Upper lobe of right lung (tissue), 1 donor: Measurements from ENCODE around the gene EVI2A. TPM values are rescaled to one million over a fixed set of nuclear protein-coding genes. Genes with fewer than 3 reads are reported as not detected.

ENCODE experiments used
- ATAC-seq: fragments of 200-7000 bp; cut with Tn5 transposase; one replicate; pipeline ENCODE4 v1.9.1; 2020; ENCODE audit warnings: mild to moderate bottlenecking, moderate library complexity
- DNase-seq: peaks from one replicate; pipeline ENCODE4 v3.0.0-alpha.2; 2020
- H3K27ac ChIP-seq: fragments of 200-600 bp; one replicate; pipeline ENCODE4 v1.8.0; 2022
- H3K27me3 ChIP-seq: fragments of 200-600 bp; one replicate; pipeline ENCODE4 v1.8.0; 2022; ENCODE audit warnings: mild to moderate bottlenecking
- H3K36me3 ChIP-seq: fragments of 200-600 bp; one replicate; pipeline ENCODE4 v1.8.0; 2022
- H3K4me1 ChIP-seq: fragments of 200-600 bp; one replicate; pipeline ENCODE4 v1.8.0; 2022
- H3K4me3 ChIP-seq: fragments of 200-600 bp; one replicate; pipeline ENCODE4 v1.8.0; 2022; ENCODE audit warnings: mild to moderate bottlenecking
- H3K9me3 ChIP-seq: fragments of 200-600 bp; one replicate; pipeline ENCODE4 v1.8.0; 2022
- intact Hi-C: fragments of 100-400 bp; cut with DNase I; formaldehyde crosslinking; loops from one replicate; pipeline ENCODE4 v1.11.0; 2022
- total RNA-seq: library from RNA; stranded (reverse); fragmentation: NEBNext Ultra II Directional; extraction: Animal tissue kit (Norgen Biotek cat#: 25700); gene quantifications from one replicate; pipeline ENCODE4 v1.2.1, GENCODE V29; 2021
- TF ChIP-seq, protein P1 (sequence below): fragments of 200-600 bp; IDR thresholded peaks from one replicate; pipeline ENCODE4 v1.8.0; 2022; ENCODE audit warnings: antibody characterized with exemption
- donor health status: DM: no; HTN: yes; CAD: no; lungs with severe emphysema.

The EVI2A gene
- total RNA-seq, 1 donor from 2014 or later = 38.2 TPM

GRCh38 chr17:31299624-31300023 is 21.8 kb downstream of the EVI2A start:
- DNase-seq (no peak), ATAC-seq (no peak)
- no peak overlapping the region for H3K4me3 ChIP-seq
- no peaks in the 10 kb centered on the region for H3K4me1 ChIP-seq
- TF ChIP-seq, protein P1, sequence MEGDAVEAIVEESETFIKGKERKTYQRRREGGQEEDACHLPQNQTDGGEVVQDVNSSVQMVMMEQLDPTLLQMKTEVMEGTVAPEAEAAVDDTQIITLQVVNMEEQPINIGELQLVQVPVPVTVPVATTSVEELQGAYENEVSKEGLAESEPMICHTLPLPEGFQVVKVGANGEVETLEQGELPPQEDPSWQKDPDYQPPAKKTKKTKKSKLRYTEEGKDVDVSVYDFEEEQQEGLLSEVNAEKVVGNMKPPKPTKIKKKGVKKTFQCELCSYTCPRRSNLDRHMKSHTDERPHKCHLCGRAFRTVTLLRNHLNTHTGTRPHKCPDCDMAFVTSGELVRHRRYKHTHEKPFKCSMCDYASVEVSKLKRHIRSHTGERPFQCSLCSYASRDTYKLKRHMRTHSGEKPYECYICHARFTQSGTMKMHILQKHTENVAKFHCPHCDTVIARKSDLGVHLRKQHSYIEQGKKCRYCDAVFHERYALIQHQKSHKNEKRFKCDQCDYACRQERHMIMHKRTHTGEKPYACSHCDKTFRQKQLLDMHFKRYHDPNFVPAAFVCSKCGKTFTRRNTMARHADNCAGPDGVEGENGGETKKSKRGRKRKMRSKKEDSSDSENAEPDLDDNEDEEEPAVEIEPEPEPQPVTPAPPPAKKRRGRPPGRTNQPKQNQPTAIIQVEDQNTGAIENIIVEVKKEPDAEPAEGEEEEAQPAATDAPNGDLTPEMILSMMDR = no peak
- no peak overlapping the region for H3K27ac ChIP-seq
- no peaks in the 10 kb centered on the region for H3K9me3 ChIP-seq
- no peaks in the 10 kb centered on the region for H3K36me3 ChIP-seq
- intact Hi-C loops = no loop called here
- H3K27me3 ChIP-seq = no peaks in the 10 kb centered on the region

DNA sequence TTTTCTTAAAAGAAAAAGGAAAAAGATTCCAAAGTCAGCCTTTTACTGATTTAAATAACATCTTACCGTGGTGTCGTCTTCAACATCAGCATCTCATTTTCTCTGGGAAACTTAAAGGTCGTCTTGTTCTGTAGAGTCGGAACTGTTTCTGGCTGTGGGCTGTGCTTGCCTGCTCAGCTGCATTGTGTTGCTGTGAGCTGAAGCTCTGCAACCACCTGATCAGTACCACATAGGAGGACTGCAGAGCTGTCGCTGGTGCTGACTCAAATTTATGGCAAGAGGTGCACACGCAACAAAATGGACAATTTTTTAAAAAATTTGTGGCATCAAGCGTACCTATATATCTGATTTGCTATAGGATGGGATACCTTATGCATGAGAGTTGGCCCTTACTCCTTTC is 24.3 kb downstream of the EVI2A start, which contains the start of gene OMG:
OMG (minus strand) TSS at position 150 of the 400 bp plus-strand sequence. CDS start 908 bp downstream, outside the sequence.
- H3K4me1 ChIP-seq = no peaks in the 10 kb centered on the region
- no peaks in the 10 kb centered on the region for H3K27me3 ChIP-seq
- H3K36me3 ChIP-seq = no peaks in the 10 kb centered on the region
- no peaks in the 10 kb centered on the region for H3K9me3 ChIP-seq
- DNase-seq = no peak
- TF ChIP-seq, protein P1 = no peak
- ATAC-seq = no peak
- H3K27ac ChIP-seq = no peak within 1 kb of the TSS
- intact Hi-C loops = no loop called here
- H3K4me3 ChIP-seq = no peak within 1 kb of the TSS

- Histone ChIP-seq H3K4me1 (no peaks in the 10 kb centered on the region), H3K9me3 (no peaks in the 10 kb centered on the region), H3K36me3 (no peaks in the 10 kb centered on the region), H3K27me3 (no peaks in the 10 kb centered on the region), H3K27ac (no peak overlapping the region), H3K4me3 (no peak overlapping the region)
- TF ChIP-seq, protein P1 = no peak
- no peak for ATAC-seq
- intact Hi-C loops = no loop called here
- DNase-seq = no peak
Observed at GRCh38 chr17:31296142-31296541, 25.3 kb downstream of the EVI2A start.

DNA sequence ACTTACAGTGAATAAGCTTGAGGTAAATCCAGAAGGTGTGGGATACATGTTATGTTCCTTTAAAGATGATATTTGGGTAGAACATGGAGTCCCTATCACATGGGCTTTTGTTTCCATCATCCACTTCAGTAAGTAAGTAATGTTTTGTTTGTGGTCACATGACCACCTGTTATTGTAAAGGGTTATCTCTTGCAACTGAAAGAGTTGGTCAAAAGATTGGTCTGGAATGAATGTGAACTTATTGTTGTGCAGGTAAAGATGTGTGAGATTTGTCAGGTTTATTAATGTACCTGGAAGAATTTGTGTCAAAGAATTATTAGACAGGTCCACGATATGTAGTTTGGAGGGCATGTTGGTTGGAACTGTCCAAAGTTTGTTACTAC is 25.9 kb downstream of the EVI2A start:
- DNase-seq (no peak), ATAC-seq (no peak)
- no peaks in the 10 kb centered on the region for H3K27me3 ChIP-seq
- no peak overlapping the region for H3K27ac ChIP-seq
- TF ChIP-seq, protein P1 = no peak
- H3K4me3 ChIP-seq = no peak overlapping the region
- no peaks in the 10 kb centered on the region for H3K4me1 ChIP-seq
- intact Hi-C loops = no loop called here
- no peaks in the 10 kb centered on the region for H3K9me3 ChIP-seq
- no peaks in the 10 kb centered on the region for H3K36me3 ChIP-seq

DNA sequence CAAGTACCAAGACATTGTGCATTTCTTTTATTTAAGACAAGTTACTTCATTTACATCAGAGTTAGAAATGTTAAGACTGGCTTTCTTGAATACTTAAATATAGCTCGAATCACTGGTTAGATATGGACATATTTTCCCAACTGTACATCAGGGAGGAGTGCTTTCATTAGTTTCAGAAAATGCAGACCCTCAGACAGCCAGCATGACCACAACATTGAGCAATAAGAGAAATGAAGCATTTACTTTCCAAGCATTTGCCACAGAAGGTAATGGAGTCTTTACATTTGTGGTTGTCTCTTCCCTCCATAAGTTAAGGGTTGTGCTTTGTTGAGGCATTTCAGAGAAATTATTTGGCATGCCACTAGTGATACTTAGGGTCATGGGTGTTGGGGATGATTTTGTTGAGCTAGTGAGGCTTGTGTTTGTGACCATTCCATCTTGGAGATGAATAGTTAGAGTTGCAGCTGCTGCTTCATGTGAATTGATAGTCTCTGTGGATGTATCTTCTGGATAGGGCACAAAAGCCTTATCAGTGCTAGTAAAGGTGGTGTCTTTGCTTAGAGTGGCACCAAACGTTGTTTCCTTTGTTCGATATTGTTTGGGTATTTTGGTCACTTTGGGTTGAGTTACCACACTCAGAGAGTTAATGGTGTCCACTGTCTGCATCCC is 26.5 kb downstream of the EVI2A start:
- no peaks in the 10 kb centered on the region for H3K4me1 ChIP-seq
- no peaks in the 10 kb centered on the region for H3K27me3 ChIP-seq
- no peaks in the 10 kb centered on the region for H3K9me3 ChIP-seq
- ATAC-seq (no peak), DNase-seq (no peak)
- intact Hi-C loops = no loop called here
- TF ChIP-seq, protein P1 = no peak
- no peak overlapping the region for H3K27ac ChIP-seq
- no peak overlapping the region for H3K4me3 ChIP-seq
- no peaks in the 10 kb centered on the region for H3K36me3 ChIP-seq

DNA sequence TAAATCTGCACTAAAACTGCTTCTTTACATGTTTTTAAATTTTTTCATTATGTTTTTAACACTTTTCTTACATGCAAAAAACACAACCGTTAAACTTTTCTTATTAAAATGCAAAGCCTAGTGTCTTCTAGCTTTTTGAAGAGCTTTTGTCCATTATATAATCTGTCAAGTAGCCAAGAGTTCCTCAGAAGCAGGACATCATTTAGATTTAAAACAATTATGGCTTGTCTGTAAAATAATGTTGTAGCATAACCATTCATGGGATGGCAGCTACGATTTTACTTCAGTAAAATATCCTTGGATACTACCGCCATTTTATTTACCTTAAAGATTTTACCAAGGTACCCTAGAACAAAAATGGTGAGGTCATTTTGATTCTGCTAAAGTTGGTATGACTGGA is 27.2 kb downstream of the EVI2A start:
- Histone ChIP-seq H3K36me3 (no peaks in the 10 kb centered on the region), H3K27me3 (no peaks in the 10 kb centered on the region), H3K4me3 (no peak overlapping the region), H3K27ac (no peak overlapping the region), H3K9me3 (no peaks in the 10 kb centered on the region), H3K4me1 (no peaks in the 10 kb centered on the region)
- no peak for DNase-seq
- intact Hi-C loops = no loop called here
- TF ChIP-seq, protein P1 = no peak
- no peak for ATAC-seq
